ENCODE data around the gene NSMF. TPM values are rescaled to one million over a fixed set of nuclear protein-coding genes. Genes with fewer than 3 reads are reported as not detected.

Gene NSMF
- total and polyA plus RNA-seq, 2 experiments from 2014 or later, result 20.3 to 103 TPM

DNA sequence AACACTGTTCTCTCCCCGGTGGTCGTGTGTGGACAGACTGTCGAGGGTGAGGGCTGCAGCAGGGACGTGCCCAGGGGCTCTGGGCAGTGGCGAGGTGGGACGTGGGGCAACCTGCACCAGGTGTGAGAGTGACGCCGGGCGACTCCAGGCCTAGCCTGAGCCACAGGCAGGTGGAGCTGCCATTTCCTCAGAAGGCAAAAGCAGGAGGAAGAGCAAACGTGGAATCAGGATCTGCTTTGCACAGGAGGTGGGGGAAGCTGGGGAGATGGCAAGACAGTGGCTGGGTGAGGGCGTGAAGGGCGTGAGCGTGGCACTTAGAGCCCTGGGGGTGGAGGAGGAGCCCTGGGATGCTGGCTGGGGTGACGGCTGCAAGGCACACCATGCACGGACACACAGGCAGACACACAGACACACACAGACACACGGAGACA, 39.6 kb upstream of the NSMF start:
- Histone ChIP-seq H3K27ac (ENCODE audit: low read depth) (no peak overlapping the region), H2AFZ (no peak overlapping the region), H3K79me2 (replicated peaks; ENCODE audit: insufficient read depth) (no peaks in the 10 kb centered on the region), H3K27me3 (ENCODE audit: insufficient read depth) (no peaks in the 10 kb centered on the region), H3K9me2 (ENCODE audit: insufficient read depth) (no peaks in the 10 kb centered on the region), H3F3A (replicated peaks; ENCODE audit: low read depth) (no peaks in the 10 kb centered on the region), H4K20me1 (replicated peaks; ENCODE audit: insufficient read depth) (no peaks in the 10 kb centered on the region), H3K4me3 (no peak overlapping the region), H3K4me1 (ENCODE audit: insufficient read depth) (no peaks in the 10 kb centered on the region), H3K36me3 (ENCODE audit: insufficient read depth) (no peaks in the 10 kb centered on the region), H3K4me2 (no peak overlapping the region)
- peaks cover 34% of the 10 kb centered on the region for H3K27me3 Mint-ChIP-seq (ENCODE audit: insufficient read depth, low read depth, poor library complexity)
- peaks cover 69% of the 10 kb centered on the region for H3K9me3 Mint-ChIP-seq
- TF ChIP-seq, protein P1, sequence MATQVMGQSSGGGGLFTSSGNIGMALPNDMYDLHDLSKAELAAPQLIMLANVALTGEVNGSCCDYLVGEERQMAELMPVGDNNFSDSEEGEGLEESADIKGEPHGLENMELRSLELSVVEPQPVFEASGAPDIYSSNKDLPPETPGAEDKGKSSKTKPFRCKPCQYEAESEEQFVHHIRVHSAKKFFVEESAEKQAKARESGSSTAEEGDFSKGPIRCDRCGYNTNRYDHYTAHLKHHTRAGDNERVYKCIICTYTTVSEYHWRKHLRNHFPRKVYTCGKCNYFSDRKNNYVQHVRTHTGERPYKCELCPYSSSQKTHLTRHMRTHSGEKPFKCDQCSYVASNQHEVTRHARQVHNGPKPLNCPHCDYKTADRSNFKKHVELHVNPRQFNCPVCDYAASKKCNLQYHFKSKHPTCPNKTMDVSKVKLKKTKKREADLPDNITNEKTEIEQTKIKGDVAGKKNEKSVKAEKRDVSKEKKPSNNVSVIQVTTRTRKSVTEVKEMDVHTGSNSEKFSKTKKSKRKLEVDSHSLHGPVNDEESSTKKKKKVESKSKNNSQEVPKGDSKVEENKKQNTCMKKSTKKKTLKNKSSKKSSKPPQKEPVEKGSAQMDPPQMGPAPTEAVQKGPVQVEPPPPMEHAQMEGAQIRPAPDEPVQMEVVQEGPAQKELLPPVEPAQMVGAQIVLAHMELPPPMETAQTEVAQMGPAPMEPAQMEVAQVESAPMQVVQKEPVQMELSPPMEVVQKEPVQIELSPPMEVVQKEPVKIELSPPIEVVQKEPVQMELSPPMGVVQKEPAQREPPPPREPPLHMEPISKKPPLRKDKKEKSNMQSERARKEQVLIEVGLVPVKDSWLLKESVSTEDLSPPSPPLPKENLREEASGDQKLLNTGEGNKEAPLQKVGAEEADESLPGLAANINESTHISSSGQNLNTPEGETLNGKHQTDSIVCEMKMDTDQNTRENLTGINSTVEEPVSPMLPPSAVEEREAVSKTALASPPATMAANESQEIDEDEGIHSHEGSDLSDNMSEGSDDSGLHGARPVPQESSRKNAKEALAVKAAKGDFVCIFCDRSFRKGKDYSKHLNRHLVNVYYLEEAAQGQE (IDR thresholded peaks at IDR 0.05; ENCODE audit: unreplicated experiment), result no peak
- TF ChIP-seq EZH2phosphoT487 (IDR thresholded peaks at IDR 0.05; ENCODE audit: unreplicated experiment) (no peak), JUNB (IDR thresholded peaks at IDR 0.05; ENCODE audit: unreplicated experiment) (no peak), EZH2 (IDR thresholded peaks at IDR 0.05; ENCODE audit: low read depth, unreplicated experiment) (no peak), CREB1 (CRISPR knock-in tag; IDR thresholded peaks at IDR 0.05; ENCODE audit: low read depth) (no peak)
- TF ChIP-seq, protein P2, sequence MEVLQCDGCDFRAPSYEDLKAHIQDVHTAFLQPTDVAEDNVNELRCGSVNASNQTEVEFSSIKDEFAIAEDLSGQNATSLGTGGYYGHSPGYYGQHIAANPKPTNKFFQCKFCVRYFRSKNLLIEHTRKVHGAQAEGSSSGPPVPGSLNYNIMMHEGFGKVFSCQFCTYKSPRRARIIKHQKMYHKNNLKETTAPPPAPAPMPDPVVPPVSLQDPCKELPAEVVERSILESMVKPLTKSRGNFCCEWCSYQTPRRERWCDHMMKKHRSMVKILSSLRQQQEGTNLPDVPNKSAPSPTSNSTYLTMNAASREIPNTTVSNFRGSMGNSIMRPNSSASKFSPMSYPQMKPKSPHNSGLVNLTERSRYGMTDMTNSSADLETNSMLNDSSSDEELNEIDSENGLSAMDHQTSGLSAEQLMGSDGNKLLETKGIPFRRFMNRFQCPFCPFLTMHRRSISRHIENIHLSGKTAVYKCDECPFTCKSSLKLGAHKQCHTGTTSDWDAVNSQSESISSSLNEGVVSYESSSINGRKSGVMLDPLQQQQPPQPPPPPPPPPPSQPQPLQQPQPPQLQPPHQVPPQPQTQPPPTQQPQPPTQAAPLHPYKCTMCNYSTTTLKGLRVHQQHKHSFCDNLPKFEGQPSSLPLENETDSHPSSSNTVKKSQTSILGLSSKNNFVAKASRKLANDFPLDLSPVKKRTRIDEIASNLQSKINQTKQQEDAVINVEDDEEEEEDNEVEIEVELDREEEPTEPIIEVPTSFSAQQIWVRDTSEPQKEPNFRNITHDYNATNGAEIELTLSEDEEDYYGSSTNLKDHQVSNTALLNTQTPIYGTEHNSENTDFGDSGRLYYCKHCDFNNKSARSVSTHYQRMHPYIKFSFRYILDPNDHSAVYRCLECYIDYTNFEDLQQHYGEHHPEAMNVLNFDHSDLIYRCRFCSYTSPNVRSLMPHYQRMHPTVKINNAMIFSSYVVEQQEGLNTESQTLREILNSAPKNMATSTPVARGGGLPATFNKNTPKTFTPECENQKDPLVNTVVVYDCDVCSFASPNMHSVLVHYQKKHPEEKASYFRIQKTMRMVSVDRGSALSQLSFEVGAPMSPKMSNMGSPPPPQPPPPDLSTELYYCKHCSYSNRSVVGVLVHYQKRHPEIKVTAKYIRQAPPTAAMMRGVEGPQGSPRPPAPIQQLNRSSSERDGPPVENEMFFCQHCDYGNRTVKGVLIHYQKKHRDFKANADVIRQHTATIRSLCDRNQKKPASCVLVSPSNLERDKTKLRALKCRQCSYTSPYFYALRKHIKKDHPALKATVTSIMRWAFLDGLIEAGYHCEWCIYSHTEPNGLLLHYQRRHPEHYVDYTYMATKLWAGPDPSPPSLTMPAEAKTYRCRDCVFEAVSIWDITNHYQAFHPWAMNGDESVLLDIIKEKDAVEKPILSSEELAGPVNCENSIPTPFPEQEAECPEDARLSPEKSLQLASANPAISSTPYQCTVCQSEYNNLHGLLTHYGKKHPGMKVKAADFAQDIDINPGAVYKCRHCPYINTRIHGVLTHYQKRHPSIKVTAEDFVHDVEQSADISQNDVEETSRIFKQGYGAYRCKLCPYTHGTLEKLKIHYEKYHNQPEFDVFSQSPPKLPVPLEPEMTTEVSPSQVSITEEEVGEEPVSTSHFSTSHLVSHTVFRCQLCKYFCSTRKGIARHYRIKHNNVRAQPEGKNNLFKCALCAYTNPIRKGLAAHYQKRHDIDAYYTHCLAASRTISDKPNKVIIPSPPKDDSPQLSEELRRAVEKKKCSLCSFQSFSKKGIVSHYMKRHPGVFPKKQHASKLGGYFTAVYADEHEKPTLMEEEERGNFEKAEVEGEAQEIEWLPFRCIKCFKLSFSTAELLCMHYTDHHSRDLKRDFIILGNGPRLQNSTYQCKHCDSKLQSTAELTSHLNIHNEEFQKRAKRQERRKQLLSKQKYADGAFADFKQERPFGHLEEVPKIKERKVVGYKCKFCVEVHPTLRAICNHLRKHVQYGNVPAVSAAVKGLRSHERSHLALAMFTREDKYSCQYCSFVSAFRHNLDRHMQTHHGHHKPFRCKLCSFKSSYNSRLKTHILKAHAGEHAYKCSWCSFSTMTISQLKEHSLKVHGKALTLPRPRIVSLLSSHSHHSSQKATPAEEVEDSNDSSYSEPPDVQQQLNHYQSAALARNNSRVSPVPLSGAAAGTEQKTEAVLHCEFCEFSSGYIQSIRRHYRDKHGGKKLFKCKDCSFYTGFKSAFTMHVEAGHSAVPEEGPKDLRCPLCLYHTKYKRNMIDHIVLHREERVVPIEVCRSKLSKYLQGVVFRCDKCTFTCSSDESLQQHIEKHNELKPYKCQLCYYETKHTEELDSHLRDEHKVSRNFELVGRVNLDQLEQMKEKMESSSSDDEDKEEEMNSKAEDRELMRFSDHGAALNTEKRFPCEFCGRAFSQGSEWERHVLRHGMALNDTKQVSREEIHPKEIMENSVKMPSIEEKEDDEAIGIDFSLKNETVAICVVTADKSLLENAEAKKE (CRISPR knock-in tag; IDR thresholded peaks at IDR 0.05), result no peak
- TF ChIP-seq, protein P3, sequence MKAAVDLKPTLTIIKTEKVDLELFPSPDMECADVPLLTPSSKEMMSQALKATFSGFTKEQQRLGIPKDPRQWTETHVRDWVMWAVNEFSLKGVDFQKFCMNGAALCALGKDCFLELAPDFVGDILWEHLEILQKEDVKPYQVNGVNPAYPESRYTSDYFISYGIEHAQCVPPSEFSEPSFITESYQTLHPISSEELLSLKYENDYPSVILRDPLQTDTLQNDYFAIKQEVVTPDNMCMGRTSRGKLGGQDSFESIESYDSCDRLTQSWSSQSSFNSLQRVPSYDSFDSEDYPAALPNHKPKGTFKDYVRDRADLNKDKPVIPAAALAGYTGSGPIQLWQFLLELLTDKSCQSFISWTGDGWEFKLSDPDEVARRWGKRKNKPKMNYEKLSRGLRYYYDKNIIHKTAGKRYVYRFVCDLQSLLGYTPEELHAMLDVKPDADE (IDR thresholded peaks at IDR 0.05), result no peak
- DNase-seq (ENCODE audit: low spot score), result no peak
- H3K4me3 Mint-ChIP-seq, result no peak overlapping the region
- peaks cover 2% of the 10 kb centered on the region; the same call in 1 of the 3 replicates for H3K4me1 Mint-ChIP-seq
- H3K36me3 Mint-ChIP-seq (ENCODE audit: low read depth), result peaks cover 28% of the 10 kb centered on the region
- ATAC-seq, result no peak
- no peak overlapping the region for H3K27ac Mint-ChIP-seq
